AG09319 (cell line): Measurements from ENCODE around the gene HABP4.

Experiments
- DNase-seq: peaks from one replicate; pipeline ENCODE4 v3.0.0-alpha.2; 2010; ENCODE audit warnings: low read depth; ENCODE audit errors: extremely low read depth
- CTCF ChIP-seq: IDR thresholded peaks from 2 replicates; pipeline ENCODE4 v1.5.1; 2011; ENCODE audit warnings: low read depth, mild to moderate bottlenecking, inconsistent platforms, low read length, moderate library complexity

The HABP4 gene

DNA sequence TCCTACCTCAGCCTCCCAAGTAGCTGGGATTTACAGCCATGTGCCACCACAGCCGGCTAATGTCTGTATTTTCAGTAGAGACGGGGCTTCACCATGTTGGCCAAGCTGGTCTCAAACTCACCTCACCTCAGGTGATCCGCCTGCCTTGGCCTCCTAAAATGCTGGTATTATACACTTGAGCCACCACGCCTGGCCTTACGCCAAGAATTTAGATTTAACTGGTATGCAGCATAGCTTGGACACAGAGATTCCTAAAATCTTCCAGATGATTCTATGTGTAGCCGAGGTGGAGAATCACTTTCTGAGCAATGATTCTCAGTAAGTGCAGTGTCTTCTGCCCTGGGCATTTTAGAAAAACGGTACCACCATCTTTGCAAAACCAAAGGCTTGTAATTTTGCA, 74.1 kb downstream of the HABP4 start:
- DNase-seq = no peak

GRCh38 chr9:96524764-96525163, 74.8 kb downstream of the HABP4 start:
- no peak for DNase-seq
- TF ChIP-seq CTCF = no peak

More for the DNA sequence above, 74.1 kb downstream of the HABP4 start:
- no peak for TF ChIP-seq CTCF

- no peak for TF ChIP-seq CTCF
- no peak for DNase-seq
Observed at GRCh38 chr9:96532173-96532572, 82.2 kb downstream of the HABP4 start.

- TF ChIP-seq CTCF = no peak
- no peak for DNase-seq
Observed at GRCh38 chr9:96540106-96540505, 90.1 kb downstream of the HABP4 start.
